A172 (cell line): ENCODE measurements around the gene ADM2. TPM values are rescaled to one million over a fixed set of nuclear protein-coding genes. Genes with fewer than 3 reads are reported as not detected.

Source experiments
- DNase-seq: peaks from one replicate; pipeline ENCODE4 v3.0.0-alpha.2; 2015; ENCODE audit warnings: low spot score
- total RNA-seq: library from RNA; depleted of rRNA; stranded (reverse); fragments of >200 nt; shearing (Covaris generic); gene quantifications from 2 replicates; pipeline ENCODE4 v1.2.3, GENCODE V29; 2014

Gene ADM2
- total RNA-seq, 1 experiment from 2014 or later = not detected

GRCh38 chr22:50485221-50486131 lies 4.1 kb downstream of the ADM2 start:
- no peak for DNase-seq

GRCh38 chr22:50486561-50487289 lies 5.4 kb downstream of the ADM2 start, which contains the start of gene MIOX:
Gene MIOX (plus strand): TSS chr22:50486859. CDS start chr22:50486898, 39 bp downstream.
- DNase-seq = peak; percentile 37

GRCh38 chr22:50487290-50488005 lies 6.1 kb downstream of the ADM2 start:
- DNase-seq = no peak

- DNase-seq = no peak
These were observed 6.8 kb downstream of the ADM2 start for GRCh38 chr22:50488006-50488677.

- no peak for DNase-seq
These were observed 7.5 kb downstream of the ADM2 start for GRCh38 chr22:50488886-50489285.

- no peak for DNase-seq
These were observed 8.3 kb downstream of the ADM2 start for GRCh38 chr22:50489363-50490243.

GRCh38 chr22:50490531-50491308 lies 9.4 kb downstream of the ADM2 start:
- no peak for DNase-seq

- DNase-seq = no peak
These were observed 15.8 kb downstream of the ADM2 start for GRCh38 chr22:50497093-50497492.

GRCh38 chr22:50498322-50498890 lies 17.1 kb downstream of the ADM2 start:
- DNase-seq = peak; percentile 64

- no peak for DNase-seq
These were observed 19.1 kb downstream of the ADM2 start for GRCh38 chr22:50500452-50500851.

- DNase-seq = no peak
These were observed 20.8 kb downstream of the ADM2 start for GRCh38 chr22:50502096-50502495.

GRCh38 chr22:50502628-50503474 lies 21.5 kb downstream of the ADM2 start:
- DNase-seq = no peak

- DNase-seq = no peak
These were observed 22.3 kb downstream of the ADM2 start for GRCh38 chr22:50503475-50504145.

- no peak for DNase-seq
These were observed 23.2 kb downstream of the ADM2 start for GRCh38 chr22:50504369-50505211.

- no peak for DNase-seq
These were observed 24.0 kb downstream of the ADM2 start for GRCh38 chr22:50505276-50505775.

- DNase-seq = no peak
These were observed 24.6 kb downstream of the ADM2 start for GRCh38 chr22:50505776-50506610.
